NB4 (cell line): ENCODE measurements around the gene CCNY.

Experiments used
- DNase-seq: peaks from one replicate; pipeline ENCODE4 v3.0.0; 2010; ENCODE audit warnings: low read depth
- H3K4me3 ChIP-seq: one replicate; pipeline ENCODE4 v1.5.1; 2011; ENCODE audit warnings: mild to moderate bottlenecking, low read depth, low read length, moderate library complexity
- CTCF ChIP-seq: IDR thresholded peaks from one replicate; pipeline ENCODE4 v1.5.1; 2012; ENCODE audit warnings: low read depth, low read length
- MYC ChIP-seq: IDR thresholded peaks from 2 replicates; pipeline ENCODE4 v1.6.1; 2011; ENCODE audit warnings: low read depth, low read length
- POLR2A ChIP-seq: IDR thresholded peaks from 2 replicates; pipeline ENCODE4 v1.6.1; 2011; ENCODE audit warnings: mild to moderate bottlenecking; ENCODE audit not compliant: insufficient read length; ENCODE audit errors: extremely low read depth
- TF ChIP-seq, protein P1 (sequence below): IDR thresholded peaks from 2 replicates; pipeline ENCODE4 v1.6.1; 2011; ENCODE audit warnings: low read depth, low read length

Gene CCNY

DNA sequence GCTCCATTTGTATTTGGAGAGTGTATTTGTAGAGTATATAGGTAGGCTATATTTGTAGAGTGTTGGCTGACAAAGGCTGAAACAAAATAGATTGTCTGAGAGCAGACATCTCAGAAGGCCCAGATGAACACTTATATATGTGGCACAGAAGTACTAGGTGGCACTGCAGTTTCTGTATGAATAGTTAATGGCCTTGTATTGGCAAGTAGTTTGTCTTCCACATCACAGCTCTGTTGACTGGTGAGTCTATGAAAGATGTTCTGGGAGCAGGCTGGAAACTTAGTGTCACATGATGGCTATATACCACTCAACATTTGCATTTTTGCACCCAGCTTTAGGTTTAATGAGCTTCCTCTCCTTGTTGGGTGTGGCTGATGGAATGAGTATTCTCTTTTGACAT lies 51.9 kb downstream of the CCNY start:
- H3K4me3 ChIP-seq, result no peak overlapping the region
- DNase-seq, result no peak
- TF ChIP-seq POLR2A (no peak), CTCF (no peak), MYC (no peak)
- TF ChIP-seq, protein P1, sequence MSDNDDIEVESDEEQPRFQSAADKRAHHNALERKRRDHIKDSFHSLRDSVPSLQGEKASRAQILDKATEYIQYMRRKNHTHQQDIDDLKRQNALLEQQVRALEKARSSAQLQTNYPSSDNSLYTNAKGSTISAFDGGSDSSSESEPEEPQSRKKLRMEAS, result no peak

GRCh38 chr10:35388682-35389081 lies 52.4 kb downstream of the CCNY start:
- H3K4me3 ChIP-seq, result no peak overlapping the region
- TF ChIP-seq CTCF (no peak), POLR2A (no peak), MYC (no peak)
- TF ChIP-seq, protein P1, result no peak
- no peak for DNase-seq

DNA sequence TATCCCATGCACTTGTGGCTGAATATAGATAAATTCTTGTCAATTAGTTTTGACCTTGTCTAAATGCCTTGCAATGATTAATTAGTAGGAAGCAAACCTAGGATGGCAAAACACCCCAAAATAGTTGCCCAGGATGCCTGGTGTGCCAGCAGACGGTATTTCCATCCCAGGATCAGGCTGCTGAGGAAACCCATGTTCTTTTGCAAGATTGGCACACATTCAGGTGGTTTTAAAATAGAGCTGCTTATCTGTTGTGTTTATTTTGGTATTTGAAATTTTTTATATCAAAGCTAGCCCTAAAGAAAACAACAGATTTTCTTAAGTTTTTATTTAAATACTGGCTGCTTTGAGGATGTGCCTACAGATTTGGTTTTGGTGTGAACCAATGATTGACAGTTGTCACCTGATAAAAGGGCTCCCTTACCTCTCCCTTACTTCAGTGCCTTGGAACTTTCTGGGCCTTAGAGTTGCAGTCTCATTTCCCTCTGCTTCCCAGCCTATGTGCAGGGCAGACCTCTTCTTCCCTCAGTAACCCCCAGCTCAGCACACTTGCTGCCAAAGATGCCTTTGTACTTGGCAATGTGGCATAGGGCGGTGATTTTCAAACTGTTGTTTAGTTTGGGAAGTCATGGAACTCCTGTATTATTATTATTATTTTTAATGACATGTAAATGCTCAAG lies 54.0 kb downstream of the CCNY start:
- no peak for DNase-seq
- H3K4me3 ChIP-seq, result no peak overlapping the region
- TF ChIP-seq, protein P1, result no peak
- TF ChIP-seq MYC, result no peak
- no peak for TF ChIP-seq CTCF
- no peak for TF ChIP-seq POLR2A

GRCh38 chr10:35390843-35391152 lies 54.5 kb downstream of the CCNY start:
- no peak for DNase-seq
- TF ChIP-seq, protein P1, result no peak
- no peak for TF ChIP-seq CTCF
- no peak for TF ChIP-seq POLR2A
- TF ChIP-seq MYC, result no peak
- no peak overlapping the region for H3K4me3 ChIP-seq

DNA sequence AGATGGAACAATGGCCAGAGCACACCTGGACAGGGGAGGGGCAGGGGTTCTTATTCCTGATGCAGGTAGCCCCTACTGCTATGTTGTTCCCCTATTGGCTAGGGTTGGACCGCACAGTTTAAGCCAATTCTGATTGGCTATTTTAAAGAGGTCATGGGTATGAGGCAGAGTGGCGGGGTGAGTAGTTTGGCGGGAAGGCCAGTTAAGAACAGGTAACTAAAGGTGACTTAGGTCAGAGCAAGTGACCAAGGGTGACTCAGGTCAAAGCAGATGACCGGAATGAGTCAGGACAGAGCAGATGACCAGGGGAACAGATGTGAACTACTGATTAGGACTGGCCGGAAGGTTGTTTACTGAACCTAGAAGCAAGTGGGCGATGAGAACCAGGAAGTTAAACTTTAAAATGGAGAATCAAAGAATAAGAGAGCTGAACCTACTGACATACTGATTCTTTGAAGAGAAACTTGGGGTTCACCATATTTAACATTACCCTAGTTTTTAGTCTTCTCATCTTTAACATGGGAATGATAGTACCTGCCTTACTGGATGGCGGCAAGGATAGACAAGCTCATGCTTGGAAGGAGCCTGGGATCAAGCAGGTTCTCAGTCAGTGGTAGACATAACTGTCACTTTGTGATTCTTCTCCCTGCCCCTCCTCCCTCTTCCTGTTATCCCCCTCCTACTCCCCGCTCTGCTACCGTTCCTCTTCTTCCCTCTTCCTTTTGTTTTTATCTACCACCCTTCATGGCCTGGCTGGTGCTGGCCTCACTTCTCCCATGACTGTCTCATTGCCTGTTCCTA lies 55.0 kb downstream of the CCNY start:
- no peak for DNase-seq
- TF ChIP-seq, protein P1, result no peak
- TF ChIP-seq CTCF (no peak), POLR2A (no peak), MYC (no peak)
- H3K4me3 ChIP-seq, result no peak overlapping the region
